Vagina (tissue), 2 donors: ENCODE results near the gene EHD3. TPM values are rescaled to one million over a fixed set of nuclear protein-coding genes. Genes with fewer than 3 reads are reported as not detected.

Experiments used
- DNase-seq, 2 donors: peaks; one replicate each; pipeline ENCODE4 v3.0.0-alpha.2; 2017; ENCODE audit errors: extremely low spot score in 2 of 2
- H3K27ac ChIP-seq: fragments of 200-600 bp; sonication (generic); one replicate; pipeline ENCODE4 v1.5.1; 2019
- H3K27me3 ChIP-seq: fragments of 200-600 bp; sonication (generic); one replicate; pipeline ENCODE4 v1.5.1; 2019
- H3K36me3 ChIP-seq, 2 donors: fragments of 200-600 bp; sonication (generic); one replicate each; pipeline ENCODE4 v1.5.1; 2017 to 2019
- H3K4me1 ChIP-seq: fragments of 200-600 bp; sonication (generic); one replicate; pipeline ENCODE4 v1.5.1; 2019
- H3K4me3 ChIP-seq, 2 donors: fragments of 200-600 bp; sonication (generic); 1 replicate in 1 of 2; 2 replicates in 1 of 2; pipeline ENCODE4 v1.5.1; 2016 to 2019
- H3K9me3 ChIP-seq: fragments of 200-600 bp; sonication (generic); one replicate; pipeline ENCODE4 v1.5.1; 2019
- POLR2A ChIP-seq, 2 donors: fragments of 450-650 bp; IDR thresholded peaks; one replicate each; pipeline ENCODE4 v1.6.1; 2017; ENCODE audit warnings: antibody characterized with exemption in 2 of 2, mild to moderate bottlenecking in 2 of 2, moderate library complexity in 2 of 2
- POLR2AphosphoS5 ChIP-seq, 2 donors: sonication (generic); formaldehyde crosslinking; IDR thresholded peaks; one replicate each; pipeline ENCODE4 v1.9.0; 2017; ENCODE audit warnings: antibody characterized with exemption in 2 of 2, mild to moderate bottlenecking in 2 of 2, low read depth in 1 of 2; ENCODE audit not compliant: insufficient read depth in 1 of 2
- intact Hi-C: fragments of 100-400 bp; cut with DNase I; formaldehyde crosslinking; loops from one replicate; pipeline ENCODE4 v1.15.1; 2023
- small RNA-seq: library from RNA; depleted of rRNA; stranded (forward); fragments of <200 nt; gene quantifications from one replicate; pipeline ENCODE3, GENCODE V24; 2016
- total RNA-seq: library from RNA; depleted of rRNA; stranded (reverse); fragments of >200 nt; gene quantifications from one replicate; pipeline ENCODE4 v1.2.3, GENCODE V29; 2016
- TF ChIP-seq, protein P1 (sequence below), 3 experiments: fragments of 450-650 bp in 2 of 3; fragments of 200-600 bp in 1 of 3; sonication (generic) in 1 of 3; IDR thresholded peaks; one replicate each; pipeline ENCODE4 v1.5.1; 2017 to 2019; ENCODE audit warnings: antibody characterized with exemption in 3 of 3, mild to moderate bottlenecking in 2 of 3, moderate library complexity in 2 of 3

The EHD3 gene
- total RNA-seq, 1 donor from 2014 or later, result 10.3 TPM

GRCh38 chr2:31312898-31313297, 78.9 kb downstream of the EHD3 start:
- no peaks in the 10 kb centered on the region for H3K9me3 ChIP-seq
- no peaks in the 10 kb centered on the region for H3K4me1 ChIP-seq
- no peaks in the 10 kb centered on the region for H3K36me3 ChIP-seq
- no peak overlapping the region for H3K27ac ChIP-seq
- no peaks in the 10 kb centered on the region for H3K27me3 ChIP-seq
- no peak for TF ChIP-seq POLR2AphosphoS5 (IDR thresholded peaks at IDR 0.05; ENCODE audit: insufficient read depth in 1 of 2, low read depth in 1 of 2)
- TF ChIP-seq POLR2A (IDR thresholded peaks at IDR 0.05), result no peak
- TF ChIP-seq, protein P1, sequence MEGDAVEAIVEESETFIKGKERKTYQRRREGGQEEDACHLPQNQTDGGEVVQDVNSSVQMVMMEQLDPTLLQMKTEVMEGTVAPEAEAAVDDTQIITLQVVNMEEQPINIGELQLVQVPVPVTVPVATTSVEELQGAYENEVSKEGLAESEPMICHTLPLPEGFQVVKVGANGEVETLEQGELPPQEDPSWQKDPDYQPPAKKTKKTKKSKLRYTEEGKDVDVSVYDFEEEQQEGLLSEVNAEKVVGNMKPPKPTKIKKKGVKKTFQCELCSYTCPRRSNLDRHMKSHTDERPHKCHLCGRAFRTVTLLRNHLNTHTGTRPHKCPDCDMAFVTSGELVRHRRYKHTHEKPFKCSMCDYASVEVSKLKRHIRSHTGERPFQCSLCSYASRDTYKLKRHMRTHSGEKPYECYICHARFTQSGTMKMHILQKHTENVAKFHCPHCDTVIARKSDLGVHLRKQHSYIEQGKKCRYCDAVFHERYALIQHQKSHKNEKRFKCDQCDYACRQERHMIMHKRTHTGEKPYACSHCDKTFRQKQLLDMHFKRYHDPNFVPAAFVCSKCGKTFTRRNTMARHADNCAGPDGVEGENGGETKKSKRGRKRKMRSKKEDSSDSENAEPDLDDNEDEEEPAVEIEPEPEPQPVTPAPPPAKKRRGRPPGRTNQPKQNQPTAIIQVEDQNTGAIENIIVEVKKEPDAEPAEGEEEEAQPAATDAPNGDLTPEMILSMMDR (IDR thresholded peaks at IDR 0.05), result no peak
- intact Hi-C loops, result no loop called here
- no peak overlapping the region for H3K4me3 ChIP-seq
- no peak for DNase-seq

DNA sequence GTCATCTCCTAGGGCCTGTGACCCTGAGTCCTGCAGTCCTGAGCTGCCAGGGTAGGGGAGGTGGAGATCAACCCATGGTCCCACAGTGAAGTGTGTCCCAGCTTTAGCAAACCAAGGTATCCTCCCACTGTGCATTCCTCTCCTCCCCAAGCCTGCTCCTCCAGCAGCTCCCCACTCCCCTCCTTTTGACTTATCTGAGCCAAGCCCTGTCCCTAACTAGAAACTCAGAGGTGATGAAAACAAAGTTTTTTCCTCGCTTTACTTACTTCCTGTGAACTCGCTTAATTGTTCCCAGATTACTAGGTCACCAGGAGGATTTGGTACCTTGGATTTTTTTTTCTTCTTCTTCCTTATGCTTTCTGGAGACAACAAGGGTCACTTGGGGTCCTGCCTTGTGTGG, 80.8 kb downstream of the EHD3 start:
- no peak overlapping the region for H3K4me3 ChIP-seq
- H3K36me3 ChIP-seq, result no peaks in the 10 kb centered on the region
- no peak for DNase-seq
- no peak overlapping the region for H3K27ac ChIP-seq
- no peaks in the 10 kb centered on the region for H3K9me3 ChIP-seq
- intact Hi-C loops, result no loop called here
- TF ChIP-seq, protein P1 (IDR thresholded peaks at IDR 0.05), result no peak
- TF ChIP-seq POLR2A (IDR thresholded peaks at IDR 0.05) (no peak), POLR2AphosphoS5 (IDR thresholded peaks at IDR 0.05; ENCODE audit: insufficient read depth in 1 of 2, low read depth in 1 of 2) (no peak)
- no peaks in the 10 kb centered on the region for H3K27me3 ChIP-seq
- peaks cover 10% of the 10 kb centered on the region for H3K4me1 ChIP-seq

- TF ChIP-seq, protein P1 (IDR thresholded peaks at IDR 0.05), result no peak
- peak in 1 of 2 donors; percentile 54 for DNase-seq
- Histone ChIP-seq H3K27me3 (no peaks in the 10 kb centered on the region), H3K36me3 (no peaks in the 10 kb centered on the region), H3K9me3 (no peaks in the 10 kb centered on the region), H3K4me1 (peaks cover 21% of the 10 kb centered on the region), H3K27ac (no peak overlapping the region), H3K4me3 (no peak overlapping the region)
- intact Hi-C loops, result no loop called here
Measured at GRCh38 chr2:31317396-31317795, 83.4 kb downstream of the EHD3 start.

DNA sequence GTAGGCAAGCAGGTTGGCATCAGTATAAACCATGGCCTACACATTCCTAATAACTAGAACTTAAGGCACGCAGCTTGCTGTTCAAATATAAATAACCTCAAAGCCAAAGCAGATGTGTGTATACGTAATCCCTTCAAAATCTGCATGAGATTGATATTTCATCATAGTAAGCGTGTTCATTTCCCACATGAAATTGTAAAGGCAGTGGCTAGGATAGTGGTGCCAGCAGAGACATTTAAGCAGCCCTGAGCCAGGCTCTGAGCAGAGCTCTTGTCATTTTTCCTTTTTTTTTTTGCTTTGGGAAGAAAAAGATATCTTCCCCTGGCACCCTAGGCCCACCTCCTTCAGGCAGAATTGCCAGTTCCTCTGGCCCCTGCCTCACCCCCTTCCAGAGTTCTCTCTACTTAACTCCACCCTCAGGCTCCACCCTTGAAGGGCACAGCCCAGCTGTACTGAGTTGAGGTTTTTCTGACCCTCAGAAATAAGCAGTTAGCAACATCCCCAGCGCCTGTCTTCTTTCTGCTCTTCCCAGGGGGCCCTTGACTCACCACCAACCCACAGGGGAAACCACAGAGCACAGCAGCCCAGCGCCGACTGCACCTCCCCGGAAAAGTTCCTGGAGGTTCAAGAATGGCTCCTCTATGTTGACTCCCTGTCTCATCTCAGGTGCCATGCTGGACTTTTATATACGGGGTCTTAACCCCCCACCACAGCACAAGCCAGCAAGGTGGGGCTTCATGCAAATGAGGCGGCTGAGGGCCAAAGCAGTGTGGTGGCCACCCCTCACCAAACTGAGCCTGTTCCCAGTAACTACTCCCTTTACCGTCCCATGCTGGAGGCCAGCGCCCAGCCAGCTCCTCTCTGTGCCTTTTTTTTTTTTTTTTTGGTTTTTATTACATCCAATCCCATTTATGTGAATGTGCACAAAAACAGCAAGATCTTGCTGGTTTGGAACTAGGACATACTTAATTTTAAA, 84.7 kb downstream of the EHD3 start:
- Histone ChIP-seq H3K27me3 (no peaks in the 10 kb centered on the region), H3K9me3 (no peaks in the 10 kb centered on the region), H3K4me3 (no peak overlapping the region), H3K4me1 (peaks cover 21% of the 10 kb centered on the region), H3K36me3 (no peaks in the 10 kb centered on the region), H3K27ac (peak overlapping the region; percentile 42)
- DNase-seq, result peak; percentile 85 to 95
- TF ChIP-seq, protein P1 (IDR thresholded peaks at IDR 0.05), result no peak
- no peak for TF ChIP-seq POLR2AphosphoS5 (IDR thresholded peaks at IDR 0.05; ENCODE audit: insufficient read depth in 1 of 2, low read depth in 1 of 2)
- TF ChIP-seq POLR2A (IDR thresholded peaks at IDR 0.05), result no peak
- intact Hi-C loops, result no loop called here

Small RNA genes lying within 50 kb of the gene (small RNA-seq; reads per million reads assigned to genes)
- gene RNA5SP90, result not detected

Other genes starting within 250 kb of the EHD3 start
- gene GALNT14, start 95.7 kb upstream of the EHD3 start, total RNA-seq, result 1.7 TPM
- gene CAPN14, start 16.6 kb upstream of the EHD3 start, total RNA-seq, result 4.7 TPM
- 0.49 TPM for gene XDH, start 180.6 kb downstream of the EHD3 start, total RNA-seq